ENCODE results near the gene BRWD1.

BRWD1 gene

DNA sequence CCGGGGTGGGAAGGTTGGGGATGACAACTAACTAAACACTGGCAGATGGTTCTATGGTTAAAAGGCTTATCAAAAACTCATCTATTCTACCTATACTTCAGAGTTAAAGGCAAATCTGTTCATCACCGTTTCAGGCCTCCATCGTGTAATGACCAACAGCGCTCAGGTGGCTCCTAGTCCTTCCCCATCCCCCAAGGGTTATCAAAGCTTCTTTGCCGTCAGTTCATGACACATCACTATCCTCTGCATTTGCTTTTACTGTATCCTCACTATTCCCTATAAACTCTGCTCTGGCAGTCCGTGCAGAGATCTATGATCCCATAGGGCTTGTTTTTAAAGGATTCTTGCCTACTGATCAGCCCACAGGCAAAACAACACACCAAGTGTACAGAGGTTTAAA, 27.3 kb upstream of the BRWD1 start:
- TF ChIP-seq CTBP1 (IDR thresholded peaks at IDR 0.05; ENCODE audit: borderline replicate concordance) = no peak
- TF ChIP-seq SP1 (IDR thresholded peaks at IDR 0.05) = no peak
- TF ChIP-seq SUZ12 (IDR thresholded peaks at IDR 0.05) = no peak
- TF ChIP-seq FOXK2 (IDR thresholded peaks at IDR 0.05) = no peak
- no peak for TF ChIP-seq ELF4 (IDR thresholded peaks at IDR 0.05)
- TF ChIP-seq ARNT (IDR thresholded peaks at IDR 0.05) = no peak
- TF ChIP-seq FOXM1 (IDR thresholded peaks at IDR 0.05; ENCODE audit: borderline replicate concordance) = no peak
- no peak for DNase-seq (ENCODE audit: extremely low spot score)
- POLR2A ChIA-PET = interaction anchor here (1.0 kb wide), 2 partner anchors 9 to 158 kb away, joined by 4 to 6 read pairs; partner anchors contain the start of genes HMGN1 and PSMG1
- CTCF ChIA-PET = no interaction called here

- ChIA-PET CTCF (no interaction called here), POLR2A (interaction anchor here (2.0 kb wide), 1 partner anchor 9 kb away, joined by 15 read pairs; the partner anchor contains the start of gene HMGN1)
- DNase-seq (ENCODE audit: extremely low spot score) = no peak
- TF ChIP-seq BHLHE40 (IDR thresholded peaks at IDR 0.05; ENCODE audit: borderline replicate concordance) (no peak), ELF4 (IDR thresholded peaks at IDR 0.05) (no peak), TARDBP (IDR thresholded peaks at IDR 0.05) (no peak), CTBP1 (IDR thresholded peaks at IDR 0.05; ENCODE audit: borderline replicate concordance) (no peak)
Measured at GRCh38 chr21:39339231-39339630, 25.8 kb upstream of the BRWD1 start.

DNA sequence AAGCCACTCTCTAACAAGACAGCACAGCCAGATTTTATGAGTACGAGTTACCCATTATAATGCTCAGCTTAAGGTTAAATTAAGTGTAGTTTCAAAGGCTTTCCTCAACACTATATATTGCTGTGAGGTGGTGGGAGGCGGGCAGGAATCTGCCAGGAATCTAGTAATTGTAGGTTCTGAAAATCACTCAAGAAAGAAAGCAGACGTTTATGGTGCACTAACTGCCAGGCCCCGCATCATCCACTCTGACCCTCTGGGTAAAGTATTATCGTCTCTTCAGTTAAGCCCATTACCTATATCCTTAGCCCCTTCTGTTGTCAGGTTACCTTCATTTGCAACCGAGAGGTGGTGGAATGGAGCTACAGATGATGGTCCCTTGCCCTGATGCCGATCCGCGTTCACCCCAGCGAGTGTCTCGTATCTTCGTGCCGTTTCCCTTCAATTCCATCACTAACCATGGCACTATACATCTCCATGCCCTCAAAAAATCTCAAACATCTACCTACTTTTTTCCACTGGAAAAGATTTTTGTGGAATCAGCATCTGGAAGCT, 23.1 kb upstream of the BRWD1 start:
- ChIA-PET CTCF (no interaction called here), POLR2A (interaction anchor here (1.1 kb wide), 1 partner anchor 12 kb away, joined by 4 read pairs; no protein-coding TSS in a partner anchor)
- DNase-seq (ENCODE audit: extremely low spot score) = no peak
- no peak for TF ChIP-seq SUZ12 (IDR thresholded peaks at IDR 0.05)
- TF ChIP-seq SP1 (IDR thresholded peaks at IDR 0.05) = no peak
- no peak for TF ChIP-seq HDGF (IDR thresholded peaks at IDR 0.05; ENCODE audit: borderline replicate concordance)
- TF ChIP-seq ELF4 (IDR thresholded peaks at IDR 0.05) = no peak
- TF ChIP-seq ZNF384 (IDR thresholded peaks at IDR 0.05) = no peak
- TF ChIP-seq TARDBP (IDR thresholded peaks at IDR 0.05) = no peak
- no peak for TF ChIP-seq ARNT (IDR thresholded peaks at IDR 0.05)
- no peak for TF ChIP-seq FOXK2 (IDR thresholded peaks at IDR 0.05)
- TF ChIP-seq, protein P1, sequence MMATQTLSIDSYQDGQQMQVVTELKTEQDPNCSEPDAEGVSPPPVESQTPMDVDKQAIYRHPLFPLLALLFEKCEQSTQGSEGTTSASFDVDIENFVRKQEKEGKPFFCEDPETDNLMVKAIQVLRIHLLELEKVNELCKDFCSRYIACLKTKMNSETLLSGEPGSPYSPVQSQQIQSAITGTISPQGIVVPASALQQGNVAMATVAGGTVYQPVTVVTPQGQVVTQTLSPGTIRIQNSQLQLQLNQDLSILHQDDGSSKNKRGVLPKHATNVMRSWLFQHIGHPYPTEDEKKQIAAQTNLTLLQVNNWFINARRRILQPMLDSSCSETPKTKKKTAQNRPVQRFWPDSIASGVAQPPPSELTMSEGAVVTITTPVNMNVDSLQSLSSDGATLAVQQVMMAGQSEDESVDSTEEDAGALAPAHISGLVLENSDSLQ (IDR thresholded peaks at IDR 0.05) = no peak
- no peak for TF ChIP-seq CTBP1 (IDR thresholded peaks at IDR 0.05; ENCODE audit: borderline replicate concordance)
- no peak for TF ChIP-seq FOXA1 (IDR thresholded peaks at IDR 0.05)
- no peak for TF ChIP-seq LEF1 (IDR thresholded peaks at IDR 0.05; ENCODE audit: borderline replicate concordance)
- no peak for TF ChIP-seq L3MBTL2 (conservative IDR thresholded peaks at IDR 0.05)
- TF ChIP-seq FOXM1 (IDR thresholded peaks at IDR 0.05; ENCODE audit: borderline replicate concordance) = no peak
- TF ChIP-seq BHLHE40 (IDR thresholded peaks at IDR 0.05; ENCODE audit: borderline replicate concordance) = no peak
- no peak for TF ChIP-seq NFRKB (IDR thresholded peaks at IDR 0.05)

- POLR2A ChIA-PET = interaction anchor here (2.3 kb wide), 1 partner anchor 13 kb away, joined by 6 read pairs; the partner anchor contains the start of gene HMGN1
- no peak for DNase-seq (ENCODE audit: extremely low spot score)
- CTCF ChIA-PET = no interaction called here
- TF ChIP-seq FOXA1 (IDR thresholded peaks at IDR 0.05) (no peak), ARNT (IDR thresholded peaks at IDR 0.05) (no peak), HDGF (IDR thresholded peaks at IDR 0.05; ENCODE audit: borderline replicate concordance) (no peak), BHLHE40 (IDR thresholded peaks at IDR 0.05; ENCODE audit: borderline replicate concordance) (no peak), ELF4 (IDR thresholded peaks at IDR 0.05) (no peak), TARDBP (IDR thresholded peaks at IDR 0.05) (no peak), SUZ12 (IDR thresholded peaks at IDR 0.05) (no peak)
Measured at GRCh38 chr21:39334611-39335010, 21.2 kb upstream of the BRWD1 start.

GRCh38 chr21:39332175-39332574, 18.7 kb upstream of the BRWD1 start:
- no peak for TF ChIP-seq ARNT (IDR thresholded peaks at IDR 0.05)
- no peak for TF ChIP-seq BHLHE40 (IDR thresholded peaks at IDR 0.05; ENCODE audit: borderline replicate concordance)
- TF ChIP-seq ELF4 (IDR thresholded peaks at IDR 0.05) = no peak
- no peak for TF ChIP-seq HDGF (IDR thresholded peaks at IDR 0.05; ENCODE audit: borderline replicate concordance)
- no peak for TF ChIP-seq FOXK2 (IDR thresholded peaks at IDR 0.05)
- TF ChIP-seq SP1 (IDR thresholded peaks at IDR 0.05) = no peak
- no peak for TF ChIP-seq TARDBP (IDR thresholded peaks at IDR 0.05)
- no peak for TF ChIP-seq CTBP1 (IDR thresholded peaks at IDR 0.05; ENCODE audit: borderline replicate concordance)
- no peak for TF ChIP-seq LEF1 (IDR thresholded peaks at IDR 0.05; ENCODE audit: borderline replicate concordance)
- no peak for TF ChIP-seq L3MBTL2 (conservative IDR thresholded peaks at IDR 0.05)
- TF ChIP-seq FOXM1 (IDR thresholded peaks at IDR 0.05; ENCODE audit: borderline replicate concordance) = no peak
- TF ChIP-seq ZNF384 (IDR thresholded peaks at IDR 0.05) = no peak
- TF ChIP-seq, protein P1 (IDR thresholded peaks at IDR 0.05) = no peak
- no peak for TF ChIP-seq SUZ12 (IDR thresholded peaks at IDR 0.05)
- no peak for TF ChIP-seq FOXA1 (IDR thresholded peaks at IDR 0.05)
- no peak for TF ChIP-seq NFRKB (IDR thresholded peaks at IDR 0.05)
- POLR2A ChIA-PET = interaction anchor here (0.8 kb wide), 1 partner anchor 20 kb away, joined by 3 read pairs; no protein-coding TSS in a partner anchor
- CTCF ChIA-PET = no interaction called here
- no peak for DNase-seq (ENCODE audit: extremely low spot score)

DNA sequence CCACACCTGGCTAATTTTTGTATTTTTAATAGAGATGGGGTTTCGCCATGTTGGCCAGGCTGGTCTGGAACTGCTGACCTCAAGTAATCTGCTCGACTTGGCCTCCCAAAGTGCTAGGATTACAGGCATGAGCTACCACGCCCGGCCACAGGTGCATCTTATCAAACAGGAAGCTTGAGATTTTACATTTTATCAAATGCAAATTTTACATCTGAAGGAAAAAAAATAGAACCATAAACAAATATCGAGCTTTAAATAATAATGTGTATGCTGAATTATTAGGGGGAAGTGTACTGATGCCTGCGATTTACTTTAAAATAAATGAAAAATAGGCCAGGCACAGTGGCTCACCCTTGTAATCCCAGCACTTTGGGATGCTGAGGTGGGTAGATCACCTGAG, 16.6 kb upstream of the BRWD1 start:
- CTCF ChIA-PET = no interaction called here
- no peak for TF ChIP-seq FOXM1 (IDR thresholded peaks at IDR 0.05; ENCODE audit: borderline replicate concordance)
- TF ChIP-seq CTBP1 (IDR thresholded peaks at IDR 0.05; ENCODE audit: borderline replicate concordance) = no peak
- TF ChIP-seq ARNT (IDR thresholded peaks at IDR 0.05) = no peak
- no peak for TF ChIP-seq ELF4 (IDR thresholded peaks at IDR 0.05)
- TF ChIP-seq L3MBTL2 (conservative IDR thresholded peaks at IDR 0.05) = no peak
- TF ChIP-seq, protein P1 (IDR thresholded peaks at IDR 0.05) = no peak
- no peak for TF ChIP-seq FOXA1 (IDR thresholded peaks at IDR 0.05)
- no peak for TF ChIP-seq NFRKB (IDR thresholded peaks at IDR 0.05)
- TF ChIP-seq LEF1 (IDR thresholded peaks at IDR 0.05; ENCODE audit: borderline replicate concordance) = no peak
- no peak for TF ChIP-seq TARDBP (IDR thresholded peaks at IDR 0.05)
- TF ChIP-seq SUZ12 (IDR thresholded peaks at IDR 0.05) = no peak
- no peak for TF ChIP-seq SP1 (IDR thresholded peaks at IDR 0.05)
- no peak for TF ChIP-seq BHLHE40 (IDR thresholded peaks at IDR 0.05; ENCODE audit: borderline replicate concordance)
- no peak for TF ChIP-seq HDGF (IDR thresholded peaks at IDR 0.05; ENCODE audit: borderline replicate concordance)
- no peak for TF ChIP-seq ZNF384 (IDR thresholded peaks at IDR 0.05)
- no peak for TF ChIP-seq FOXK2 (IDR thresholded peaks at IDR 0.05)
- DNase-seq (ENCODE audit: extremely low spot score) = no peak
- POLR2A ChIA-PET = interaction anchor here (1.5 kb wide), 1 partner anchor 58 kb away, joined by 3 read pairs; no protein-coding TSS in a partner anchor

Data from HEK293T (cell line).